Tibial artery (tissue), 4 donors: ENCODE measurements around the gene SYCE3.
A peak's percentile ranks its signal among the peaks of the same experiment; 100 is the strongest.
"Not testable (repeated sequence)": the region's sequence is repeated elsewhere in the genome, so short reads cannot be mapped to it uniquely, and the experiment has no call there.

Experiments
- DNase-seq, 2 donors: peaks; one replicate each; pipeline ENCODE4 v3.0.0-alpha.2; 2019
- H3K27ac ChIP-seq, 2 donors: fragments of 200-600 bp; sonication (generic) in 1 of 2; 1 replicate in 1 of 2; 2 replicates in 1 of 2; pipeline ENCODE4 v1.5.1; 2018 to 2019; ENCODE audit warnings: mild to moderate bottlenecking in 1 of 2
- H3K27me3 ChIP-seq, 2 donors: fragments of 200-600 bp; sonication (generic) in 1 of 2; one replicate each; pipeline versions ENCODE4 v1.5.1 to v1.6.0; 2016 to 2019
- H3K36me3 ChIP-seq, 3 donors: fragments of 200-600 bp; sonication (generic) in 2 of 3; one replicate each; pipeline ENCODE4 v1.5.1; 2016 to 2019; ENCODE audit warnings: mild to moderate bottlenecking in 2 of 3
- H3K4me1 ChIP-seq, 4 donors: fragments of 200-600 bp; sonication (generic) in 2 of 4; 1 replicate in 3 of 4; 2 replicates in 1 of 4; pipeline ENCODE4 v1.5.1; 2016 to 2019
- H3K4me3 ChIP-seq, 2 donors: fragments of 200-600 bp; sonication (generic) in 1 of 2; 1 replicate in 1 of 2; 2 replicates in 1 of 2; pipeline ENCODE4 v1.5.1; 2018 to 2019; ENCODE audit warnings: mild to moderate bottlenecking in 2 of 2
- H3K9me3 ChIP-seq, 3 donors: fragments of 200-600 bp; sonication (generic) in 1 of 3; one replicate each; pipeline ENCODE4 v1.5.1; 2016 to 2019
- intact Hi-C: fragments of 100-400 bp; cut with DNase I; formaldehyde crosslinking; loops from one replicate; pipeline ENCODE4 v1.15.0; 2023; ENCODE audit warnings: low total_unique reads
- TF ChIP-seq, protein P1 (sequence below), 2 experiments: fragments of 200-600 bp in 1 of 2; fragments of 450-650 bp in 1 of 2; IDR thresholded peaks; one replicate each; pipeline ENCODE4 v1.5.1; 2017 to 2019; ENCODE audit warnings: antibody characterized with exemption in 2 of 2, mild to moderate bottlenecking in 1 of 2, moderate library complexity in 1 of 2

SYCE3 gene

DNA sequence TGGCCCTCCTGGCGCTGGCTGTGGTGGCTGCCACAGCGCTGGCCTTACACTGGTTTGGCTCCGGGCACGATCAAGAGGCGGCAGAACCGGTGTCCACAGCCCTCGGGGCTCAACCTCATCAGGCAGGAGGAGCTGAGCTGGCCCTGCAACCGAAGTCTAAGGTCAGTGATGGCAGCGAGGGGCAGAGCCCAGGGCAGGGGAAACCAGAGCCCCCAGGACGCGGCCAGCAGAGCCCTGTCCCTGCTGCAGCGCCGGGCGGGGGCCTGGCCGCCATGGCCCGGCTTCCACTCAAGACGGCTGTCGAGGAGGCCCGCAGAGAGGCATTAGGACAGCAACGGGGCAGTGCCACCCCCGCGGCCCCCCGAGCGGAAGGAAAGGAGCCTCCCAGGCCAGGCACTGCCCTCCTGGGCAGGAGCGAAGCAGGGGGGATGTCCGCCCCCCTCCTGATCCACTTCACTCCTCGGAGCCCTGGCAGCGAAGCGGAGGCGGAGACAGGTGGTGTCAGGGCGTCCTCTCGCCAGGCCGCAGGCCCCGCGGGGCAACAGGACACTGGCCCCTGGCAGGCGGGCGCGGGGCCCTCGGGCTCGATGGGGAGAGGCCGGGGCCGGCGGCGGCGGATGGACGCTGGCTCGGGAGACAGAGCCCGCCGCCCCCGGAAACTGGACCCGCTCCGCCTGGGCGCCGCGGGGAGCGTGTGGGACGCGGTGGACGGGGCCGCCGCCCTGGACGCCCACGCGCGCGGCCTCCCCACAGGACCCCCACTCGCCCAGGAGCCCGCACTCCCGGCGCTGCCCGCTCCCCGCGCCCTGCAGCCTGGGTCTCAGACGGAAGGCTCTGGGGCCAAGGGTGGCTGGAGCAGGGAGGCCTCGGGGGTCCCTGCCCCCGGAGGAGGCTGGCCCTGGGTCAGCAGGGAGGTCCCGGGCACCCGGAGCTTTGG is 16.1 kb downstream of the SYCE3 start:
- H3K4me3 ChIP-seq, result no peak overlapping the region
- DNase-seq, result no peak
- H3K27me3 ChIP-seq, result peaks cover 0 to 82% of the 10 kb centered on the region in 2 donors

DNA sequence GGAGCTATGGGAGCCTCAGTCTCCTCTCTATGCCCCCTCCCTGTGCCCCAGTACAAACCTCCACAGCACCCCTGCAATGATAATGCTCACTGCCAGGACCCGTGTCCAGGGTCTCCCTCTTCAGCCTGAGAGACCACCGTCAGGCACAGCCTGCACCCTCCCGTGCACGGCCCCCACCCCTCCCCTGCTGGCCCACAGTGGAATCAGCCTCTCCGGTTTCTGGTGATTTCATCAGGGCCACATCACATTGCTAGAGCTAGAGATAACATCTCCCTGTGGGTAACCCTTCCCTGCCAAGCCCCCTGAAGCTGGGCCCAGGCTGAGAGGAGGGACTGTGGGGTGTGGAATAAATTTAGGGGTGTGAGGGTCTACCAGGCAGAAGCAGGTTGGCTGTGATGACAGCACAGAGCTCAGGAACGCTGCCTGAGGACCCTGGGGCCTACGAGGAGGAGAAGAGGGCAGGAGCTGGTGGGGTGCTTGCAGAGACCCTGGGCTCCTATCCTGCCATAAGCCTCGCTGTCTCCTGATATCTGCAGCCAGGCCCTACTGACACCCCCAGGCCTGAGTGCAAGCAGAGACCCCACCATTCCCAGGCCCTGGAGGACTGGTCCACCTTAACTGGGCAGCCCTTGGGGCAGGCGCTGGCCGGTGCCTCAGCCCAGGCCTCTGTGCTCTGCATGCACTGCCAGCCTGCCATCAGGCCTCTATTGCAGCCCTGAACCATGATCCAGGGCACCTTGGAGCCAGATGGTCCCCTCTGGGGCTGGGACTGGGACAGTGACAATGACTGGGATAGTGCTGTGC is 17.0 kb downstream of the SYCE3 start, which contains the start of gene KLHDC7B:
TSS of gene KLHDC7B (plus strand) at position 378 of the 804 bp plus-strand sequence. CDS start at position 723, 345 bp downstream.
- intact Hi-C loops, result no loop called here
- H3K27me3 ChIP-seq, result peaks cover 0 to 73% of the 10 kb centered on the region in 2 donors
- H3K4me3 ChIP-seq, result no peak within 1 kb of the TSS
- DNase-seq, result no peak
- no peak within 1 kb of the TSS for H3K27ac ChIP-seq
- H3K9me3 ChIP-seq, result no peaks in the 10 kb centered on the region
- TF ChIP-seq, protein P1, sequence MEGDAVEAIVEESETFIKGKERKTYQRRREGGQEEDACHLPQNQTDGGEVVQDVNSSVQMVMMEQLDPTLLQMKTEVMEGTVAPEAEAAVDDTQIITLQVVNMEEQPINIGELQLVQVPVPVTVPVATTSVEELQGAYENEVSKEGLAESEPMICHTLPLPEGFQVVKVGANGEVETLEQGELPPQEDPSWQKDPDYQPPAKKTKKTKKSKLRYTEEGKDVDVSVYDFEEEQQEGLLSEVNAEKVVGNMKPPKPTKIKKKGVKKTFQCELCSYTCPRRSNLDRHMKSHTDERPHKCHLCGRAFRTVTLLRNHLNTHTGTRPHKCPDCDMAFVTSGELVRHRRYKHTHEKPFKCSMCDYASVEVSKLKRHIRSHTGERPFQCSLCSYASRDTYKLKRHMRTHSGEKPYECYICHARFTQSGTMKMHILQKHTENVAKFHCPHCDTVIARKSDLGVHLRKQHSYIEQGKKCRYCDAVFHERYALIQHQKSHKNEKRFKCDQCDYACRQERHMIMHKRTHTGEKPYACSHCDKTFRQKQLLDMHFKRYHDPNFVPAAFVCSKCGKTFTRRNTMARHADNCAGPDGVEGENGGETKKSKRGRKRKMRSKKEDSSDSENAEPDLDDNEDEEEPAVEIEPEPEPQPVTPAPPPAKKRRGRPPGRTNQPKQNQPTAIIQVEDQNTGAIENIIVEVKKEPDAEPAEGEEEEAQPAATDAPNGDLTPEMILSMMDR (IDR thresholded peaks at IDR 0.05), result no peak
- H3K4me1 ChIP-seq, result peaks cover 0 to 33% (median 19%) of the 10 kb centered on the region in 4 donors
- no peaks in the 10 kb centered on the region for H3K36me3 ChIP-seq

More for the DNA sequence above, 16.1 kb downstream of the SYCE3 start:
- H3K9me3 ChIP-seq, result no peaks in the 10 kb centered on the region
- TF ChIP-seq, protein P1 (IDR thresholded peaks at IDR 0.05), result no peak
- no peaks in the 10 kb centered on the region for H3K36me3 ChIP-seq
- H3K27ac ChIP-seq, result no peak overlapping the region
- H3K4me1 ChIP-seq, result peaks cover 0 to 33% (median 19%) of the 10 kb centered on the region in 4 donors
- intact Hi-C loops, result no loop called here

DNA sequence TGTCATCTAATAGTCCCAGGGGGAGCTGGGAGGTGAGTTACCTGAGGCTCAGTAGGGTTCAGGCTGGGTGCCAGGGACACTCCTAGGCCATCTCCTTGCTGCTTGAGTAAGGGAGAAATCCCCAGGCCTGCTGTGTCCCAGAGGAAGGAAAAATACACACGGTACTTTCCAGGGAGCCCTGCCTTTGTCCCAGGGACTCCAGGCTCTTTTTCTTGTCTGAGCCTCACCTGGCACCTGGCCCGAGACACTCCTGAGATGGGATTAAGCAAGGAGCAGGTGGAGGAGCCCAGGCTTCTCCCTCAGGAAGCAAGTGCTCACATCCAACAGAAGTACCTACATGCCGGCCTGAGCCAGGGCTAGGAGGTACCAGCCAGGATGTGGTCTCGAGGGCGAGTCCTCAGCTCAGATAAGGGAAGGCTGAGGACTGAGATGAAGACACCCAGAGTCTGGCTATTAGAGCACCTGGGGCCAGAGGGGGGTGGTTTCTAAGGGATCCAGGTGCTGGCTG is 17.9 kb downstream of the SYCE3 start:
- Histone ChIP-seq H3K27ac (no peak overlapping the region), H3K36me3 (no peaks in the 10 kb centered on the region), H3K4me3 (no peak overlapping the region), H3K9me3 (no peaks in the 10 kb centered on the region), H3K27me3 (peaks cover 0 to 64% of the 10 kb centered on the region in 2 donors), H3K4me1 (peaks cover 0 to 33% (median 19%) of the 10 kb centered on the region in 4 donors)
- intact Hi-C loops, result no loop called here
- TF ChIP-seq, protein P1 (IDR thresholded peaks at IDR 0.05), result no peak
- DNase-seq, result no peak

DNA sequence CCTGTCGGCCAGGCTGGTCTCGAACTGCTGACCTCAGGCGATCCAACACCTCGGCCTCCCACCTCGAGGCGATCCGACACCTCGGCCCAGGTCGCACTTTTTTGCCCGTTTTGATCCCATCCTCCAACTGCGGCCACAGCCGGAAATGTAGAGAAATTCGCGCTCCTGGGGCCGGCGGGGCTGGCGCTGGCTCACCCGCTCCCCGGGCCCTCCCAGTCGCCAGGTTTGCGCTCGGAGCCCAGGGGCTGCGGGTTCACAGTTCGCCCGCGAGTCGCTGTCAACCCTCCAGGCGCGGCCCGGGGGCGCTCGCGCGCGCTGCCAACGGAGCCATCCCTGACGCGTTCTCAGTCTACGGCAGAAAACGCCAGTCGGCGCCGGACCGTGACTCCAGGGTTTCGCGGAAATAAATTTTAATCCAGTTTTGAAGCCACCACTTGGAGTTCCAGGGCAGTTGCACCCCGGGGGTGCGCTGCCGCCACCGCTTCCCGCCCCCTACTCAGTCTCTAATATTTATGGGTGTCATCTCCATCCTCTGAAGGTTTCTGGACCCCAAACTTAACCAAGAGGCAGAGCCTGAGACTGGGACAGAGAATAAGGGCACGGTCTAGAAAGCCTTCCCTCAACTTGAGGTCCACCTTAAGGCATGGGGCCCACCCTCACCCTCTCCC is 18.5 kb downstream of the SYCE3 start:
- Histone ChIP-seq H3K4me3 (peak overlapping the region; percentile 16 to 29), H3K27ac (no peak overlapping the region), H3K36me3 (no peaks in the 10 kb centered on the region), H3K27me3 (peaks cover 0 to 58% of the 10 kb centered on the region in 2 donors), H3K4me1 (peaks cover 0 to 34% (median 20%) of the 10 kb centered on the region in 4 donors), H3K9me3 (no peaks in the 10 kb centered on the region)
- TF ChIP-seq, protein P1 (IDR thresholded peaks at IDR 0.05), result peak; percentile 27 to 28
- DNase-seq, result peak in 1 of 2 donors; percentile 81
- intact Hi-C loops, result no loop called here

DNA sequence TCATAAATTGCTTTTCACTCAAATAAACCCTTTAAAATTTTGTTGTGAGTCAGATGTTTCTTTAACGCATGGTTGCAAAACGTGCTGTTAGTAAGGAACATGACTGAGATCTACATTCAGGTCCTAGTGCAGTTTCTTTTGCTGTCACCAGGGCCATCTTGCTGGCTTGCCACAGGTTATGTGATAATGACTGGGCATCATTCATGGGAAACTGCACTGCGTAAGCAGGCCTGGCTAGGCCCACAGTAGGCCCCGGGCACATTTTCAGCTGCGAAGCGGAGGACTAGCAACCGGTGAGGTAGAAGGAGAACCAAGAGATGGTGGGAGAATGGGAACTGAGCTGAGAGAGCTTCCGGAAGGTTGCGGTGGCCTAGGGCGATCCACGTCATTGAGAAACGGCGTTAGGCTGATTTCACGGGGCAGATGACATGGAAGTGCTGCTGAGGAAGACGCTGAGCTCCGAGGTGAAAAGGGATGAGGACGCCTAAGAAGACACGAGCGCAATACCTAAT is 20.2 kb downstream of the SYCE3 start:
- Histone ChIP-seq H3K27me3 (peaks cover 0 to 55% of the 10 kb centered on the region in 2 donors), H3K9me3 (no peaks in the 10 kb centered on the region), H3K4me1 (peaks cover 0 to 27% (median 12%) of the 10 kb centered on the region in 4 donors), H3K36me3 (no peaks in the 10 kb centered on the region), H3K4me3 (no peak overlapping the region), H3K27ac (no peak overlapping the region)
- DNase-seq, result no peak
- intact Hi-C loops, result no loop called here
- TF ChIP-seq, protein P1 (IDR thresholded peaks at IDR 0.05), result no peak

DNA sequence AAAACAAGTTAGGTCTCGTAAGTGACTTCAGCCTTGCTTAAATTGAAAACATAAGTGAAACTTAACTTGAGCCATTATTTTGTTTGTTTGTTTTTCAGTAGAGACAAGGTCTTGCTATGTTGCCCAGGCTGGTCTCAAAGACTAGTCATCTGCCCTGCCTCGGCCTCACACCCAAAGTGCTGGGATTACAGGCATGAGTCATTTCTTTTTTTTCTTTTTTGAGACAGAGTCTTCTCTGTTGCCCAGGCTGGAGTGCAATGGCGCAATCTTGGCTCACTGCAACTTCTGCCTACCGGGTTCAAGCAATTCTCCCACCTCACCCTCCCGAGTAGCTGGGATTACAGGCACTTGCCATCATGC is 21.1 kb downstream of the SYCE3 start:
- H3K9me3 ChIP-seq, H3K36me3 ChIP-seq, intact Hi-C loops, H3K27ac ChIP-seq, H3K4me3 ChIP-seq, DNase-seq: not testable (repeated sequence)
- H3K27me3 ChIP-seq, result peaks cover 0 to 50% of the 10 kb centered on the region in 2 donors
- peaks cover 0 to 19% (median 10%) of the 10 kb centered on the region in 4 donors for H3K4me1 ChIP-seq
